Measurements from ENCODE around the gene CBARP.

CBARP gene

GRCh38 chr19:1238369-1239303, 831 bp upstream of the CBARP start:
- DNase-seq, result no peak

GRCh38 chr19:1237027-1237659, 662 bp downstream of the CBARP start:
- peak in 1 of 2 experiments; percentile 29 for DNase-seq

GRCh38 chr19:1236576-1236975, 1.2 kb downstream of the CBARP start:
- no peak for DNase-seq

GRCh38 chr19:1235625-1236538, 1.9 kb downstream of the CBARP start:
- peak in 1 of 2 experiments; percentile 43 for DNase-seq

- DNase-seq, result no peak
Measured at GRCh38 chr19:1234955-1235380, 2.8 kb downstream of the CBARP start.

GRCh38 chr19:1234051-1234954, 3.5 kb downstream of the CBARP start:
- DNase-seq, result no peak

- DNase-seq, result no peak
Measured at GRCh38 chr19:1233115-1233667, 4.6 kb downstream of the CBARP start.

- DNase-seq, result no peak
Measured at GRCh38 chr19:1232652-1233072, 5.1 kb downstream of the CBARP start.

- DNase-seq, result no peak
Measured at GRCh38 chr19:1231729-1232637, 5.8 kb downstream of the CBARP start.

GRCh38 chr19:1230783-1231489, 6.9 kb downstream of the CBARP start:
- no peak for DNase-seq

- no peak for DNase-seq
Measured at GRCh38 chr19:1229924-1230782, 7.7 kb downstream of the CBARP start.

GRCh38 chr19:1229056-1229923, 8.5 kb downstream of the CBARP start:
- DNase-seq, result no peak

- no peak for DNase-seq
Measured at GRCh38 chr19:1228161-1228957, 9.4 kb downstream of the CBARP start.

GRCh38 chr19:1227304-1228054, 10.3 kb downstream of the CBARP start:
- DNase-seq, result no peak

GRCh38 chr19:1226522-1227303, 11.1 kb downstream of the CBARP start:
- DNase-seq, result no peak

GRCh38 chr19:1226227-1226518, 11.6 kb downstream of the CBARP start:
- DNase-seq, result no peak

Measured in NCI-H526 (cell line).